A673 (cell line): ENCODE data around the gene CC2D1A. TPM values are rescaled to one million over a fixed set of nuclear protein-coding genes. Genes with fewer than 3 reads are reported as not detected.

Source experiments
- BruUV-seq: library from RNA; stranded (reverse); fragments of 400-500 nt; replicated peaks from 2 replicates; lab custom pipeline; 2021; lab: Mats Ljungman, UMichigan
- CTCF ChIA-PET: fragments of 300-600 bp; sonication (Branson Sonifier 250); formaldehyde crosslinking; loops from one replicate; lab custom pipeline; 2022; ENCODE audit warnings: antibody characterized with exemption; lab: Charles Lee
- POLR2A ChIA-PET: fragments of 300-600 bp; sonication (Branson Sonifier 250); formaldehyde crosslinking; loops from one replicate; lab custom pipeline; 2022; ENCODE audit warnings: antibody characterized with exemption; ENCODE audit not compliant: low non-redundant PET; lab: Charles Lee
- DNase-seq: peaks from one replicate; pipeline ENCODE4 v3.0.0-alpha.2; 2015; ENCODE audit warnings: low spot score
- H3K27ac ChIP-seq: fragments of 200-600 bp; sonication (generic); 2 replicates; pipeline ENCODE4 v1.5.1; 2016; ENCODE audit warnings: mixed run types, low read depth, mild to moderate bottlenecking, mixed read lengths, antibody characterized with exemption, low read length; ENCODE audit not compliant: poor library complexity, severe bottlenecking
- H3K27me3 ChIP-seq: fragments of 200-600 bp; sonication (generic); replicated peaks from 2 replicates; pipeline ENCODE4 v1.6.1; 2017; ENCODE audit warnings: mixed run types, low read depth, mild to moderate bottlenecking, mixed read lengths, antibody characterized with exemption, low read length; ENCODE audit not compliant: insufficient read depth, poor library complexity
- H3K36me3 ChIP-seq: fragments of 200-600 bp; sonication (generic); 2 replicates; pipeline ENCODE4 v1.6.1; 2016; ENCODE audit warnings: mixed run types, mild to moderate bottlenecking, mixed read lengths, antibody characterized with exemption, low read length; ENCODE audit not compliant: insufficient read depth, poor library complexity, severe bottlenecking
- H3K4me1 ChIP-seq: fragments of 200-600 bp; sonication (generic); 2 replicates; pipeline ENCODE4 v1.6.1; 2017; ENCODE audit warnings: mixed run types, mild to moderate bottlenecking, mixed read lengths, antibody characterized with exemption, low read length; ENCODE audit not compliant: insufficient read depth, poor library complexity, severe bottlenecking
- H3K4me3 ChIP-seq: fragments of 200-600 bp; sonication (generic); 2 replicates; pipeline ENCODE4 v1.5.1; 2016; ENCODE audit warnings: low read depth, mixed run types, mild to moderate bottlenecking, mixed read lengths, low read length; ENCODE audit not compliant: poor library complexity, severe bottlenecking
- H3K9me3 ChIP-seq: fragments of 200-600 bp; sonication (generic); 2 replicates; pipeline ENCODE4 v1.6.1; 2016; ENCODE audit warnings: mixed run types, low read depth, mild to moderate bottlenecking, mixed read lengths, antibody characterized with exemption, low read length; ENCODE audit not compliant: poor library complexity, severe bottlenecking
- EZH2 ChIP-seq: fragments of 200-600 bp; sonication (generic); IDR thresholded peaks from 2 replicates; pipeline ENCODE4 v1.6.1; 2017; ENCODE audit warnings: borderline replicate concordance, low read depth, mild to moderate bottlenecking, mixed read lengths, antibody characterized with exemption, low read length; ENCODE audit not compliant: poor library complexity, severe bottlenecking
- intact Hi-C: fragments of 100-400 bp; cut with micrococcal nuclease; formaldehyde crosslinking; loops from one replicate; pipeline ENCODE4 v1.10.0; 2022; ENCODE audit not compliant: unreplicated experiment
- total RNA-seq: library from RNA; stranded (reverse); gene quantifications from 2 replicates; pipeline ENCODE4 v1.2.3, GENCODE V29; 2021
- TF ChIP-seq, protein P1 (sequence below): fragments of 300-800, 200-600 bp; sonication (generic); conservative IDR thresholded peaks from 2 replicates; pipeline ENCODE4 v1.5.1; 2017; ENCODE audit warnings: low read depth, mild to moderate bottlenecking, antibody characterized with exemption, low read length, moderate library complexity, mixed read lengths

CC2D1A gene
- total RNA-seq, 1 experiment from 2014 or later, result 38.6 TPM

GRCh38 chr19:13890136-13890535 lies 15.9 kb upstream of the CC2D1A start:
- Histone ChIP-seq H3K4me3 (no peak overlapping the region), H3K27me3 (no peaks in the 10 kb centered on the region), H3K27ac (no peak overlapping the region), H3K9me3 (no peaks in the 10 kb centered on the region), H3K4me1 (no peaks in the 10 kb centered on the region), H3K36me3 (no peaks in the 10 kb centered on the region)
- BruUV-seq, result no TSS peak
- no peak for TF ChIP-seq EZH2
- TF ChIP-seq, protein P1, sequence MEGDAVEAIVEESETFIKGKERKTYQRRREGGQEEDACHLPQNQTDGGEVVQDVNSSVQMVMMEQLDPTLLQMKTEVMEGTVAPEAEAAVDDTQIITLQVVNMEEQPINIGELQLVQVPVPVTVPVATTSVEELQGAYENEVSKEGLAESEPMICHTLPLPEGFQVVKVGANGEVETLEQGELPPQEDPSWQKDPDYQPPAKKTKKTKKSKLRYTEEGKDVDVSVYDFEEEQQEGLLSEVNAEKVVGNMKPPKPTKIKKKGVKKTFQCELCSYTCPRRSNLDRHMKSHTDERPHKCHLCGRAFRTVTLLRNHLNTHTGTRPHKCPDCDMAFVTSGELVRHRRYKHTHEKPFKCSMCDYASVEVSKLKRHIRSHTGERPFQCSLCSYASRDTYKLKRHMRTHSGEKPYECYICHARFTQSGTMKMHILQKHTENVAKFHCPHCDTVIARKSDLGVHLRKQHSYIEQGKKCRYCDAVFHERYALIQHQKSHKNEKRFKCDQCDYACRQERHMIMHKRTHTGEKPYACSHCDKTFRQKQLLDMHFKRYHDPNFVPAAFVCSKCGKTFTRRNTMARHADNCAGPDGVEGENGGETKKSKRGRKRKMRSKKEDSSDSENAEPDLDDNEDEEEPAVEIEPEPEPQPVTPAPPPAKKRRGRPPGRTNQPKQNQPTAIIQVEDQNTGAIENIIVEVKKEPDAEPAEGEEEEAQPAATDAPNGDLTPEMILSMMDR, result no peak
- POLR2A ChIA-PET, result no interaction called here
- intact Hi-C loops, result no loop called here
- CTCF ChIA-PET, result no interaction called here
- no peak for DNase-seq

GRCh38 chr19:13892870-13893269 lies 13.1 kb upstream of the CC2D1A start:
- no peaks in the 10 kb centered on the region for H3K4me1 ChIP-seq
- POLR2A ChIA-PET, result no interaction called here
- H3K27me3 ChIP-seq, result no peaks in the 10 kb centered on the region
- CTCF ChIA-PET, result no interaction called here
- no peak overlapping the region for H3K4me3 ChIP-seq
- no peak for DNase-seq
- H3K36me3 ChIP-seq, result no peaks in the 10 kb centered on the region
- no peaks in the 10 kb centered on the region for H3K9me3 ChIP-seq
- no TSS peak for BruUV-seq
- TF ChIP-seq EZH2, result no peak
- TF ChIP-seq, protein P1, result no peak
- intact Hi-C loops, result no loop called here
- no peak overlapping the region for H3K27ac ChIP-seq

DNA sequence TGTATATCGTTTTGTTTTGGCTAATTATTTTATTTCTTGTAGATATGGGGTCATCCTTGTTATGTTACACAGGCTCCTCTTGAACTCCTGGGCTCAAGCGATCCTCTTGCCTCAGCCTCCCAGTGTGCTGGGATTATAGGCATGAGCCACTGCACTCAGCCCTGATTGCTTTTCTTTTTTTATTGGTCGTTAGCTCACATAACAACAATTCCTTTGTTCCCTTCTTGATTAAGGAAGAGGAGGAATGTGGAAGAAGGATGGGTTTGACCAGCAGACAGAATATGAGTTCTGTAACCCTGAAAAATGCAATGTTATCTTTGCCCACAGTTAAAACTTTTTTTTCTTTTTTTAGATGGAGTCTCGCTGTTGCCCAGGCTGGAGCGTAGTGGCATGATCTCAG lies 11.4 kb upstream of the CC2D1A start:
- DNase-seq, result no peak
- POLR2A ChIA-PET, result no interaction called here
- Histone ChIP-seq H3K9me3 (no peaks in the 10 kb centered on the region), H3K4me3 (no peak overlapping the region), H3K4me1 (no peaks in the 10 kb centered on the region), H3K27me3 (no peaks in the 10 kb centered on the region), H3K36me3 (no peaks in the 10 kb centered on the region), H3K27ac (no peak overlapping the region)
- CTCF ChIA-PET, result no interaction called here
- TF ChIP-seq, protein P1, result no peak
- no peak for TF ChIP-seq EZH2
- intact Hi-C loops, result no loop called here
- BruUV-seq, result no TSS peak
